ENCODE results near the gene DUSP6.
"Not testable (repeated sequence)": the region's sequence is repeated elsewhere in the genome, so short reads cannot be mapped to it uniquely, and the experiment has no call there.

DUSP6 gene

GRCh38 chr12:89337136-89337535 is 15.2 kb downstream of the DUSP6 start:
- H3K27me3 ChIP-seq (ENCODE audit: insufficient read depth, low read length); H3K9me3 ChIP-seq (ENCODE audit: insufficient read depth, low read depth, low read length); H3K36me3 ChIP-seq (ENCODE audit: insufficient read depth, low read depth, low read length); H3K4me1 ChIP-seq (ENCODE audit: insufficient read depth, low read length); H3K27ac ChIP-seq (ENCODE audit: low read length); H3K4me3 ChIP-seq (ENCODE audit: low read length); H3K9ac ChIP-seq (ENCODE audit: low read depth, low read length): not testable (repeated sequence)

GRCh38 chr12:89335452-89336244 is 16.7 kb downstream of the DUSP6 start:
- no peak overlapping the region for H3K27ac ChIP-seq (ENCODE audit: low read length)
- H3K27me3 ChIP-seq (ENCODE audit: insufficient read depth, low read length): no peaks in the 10 kb centered on the region

DNA sequence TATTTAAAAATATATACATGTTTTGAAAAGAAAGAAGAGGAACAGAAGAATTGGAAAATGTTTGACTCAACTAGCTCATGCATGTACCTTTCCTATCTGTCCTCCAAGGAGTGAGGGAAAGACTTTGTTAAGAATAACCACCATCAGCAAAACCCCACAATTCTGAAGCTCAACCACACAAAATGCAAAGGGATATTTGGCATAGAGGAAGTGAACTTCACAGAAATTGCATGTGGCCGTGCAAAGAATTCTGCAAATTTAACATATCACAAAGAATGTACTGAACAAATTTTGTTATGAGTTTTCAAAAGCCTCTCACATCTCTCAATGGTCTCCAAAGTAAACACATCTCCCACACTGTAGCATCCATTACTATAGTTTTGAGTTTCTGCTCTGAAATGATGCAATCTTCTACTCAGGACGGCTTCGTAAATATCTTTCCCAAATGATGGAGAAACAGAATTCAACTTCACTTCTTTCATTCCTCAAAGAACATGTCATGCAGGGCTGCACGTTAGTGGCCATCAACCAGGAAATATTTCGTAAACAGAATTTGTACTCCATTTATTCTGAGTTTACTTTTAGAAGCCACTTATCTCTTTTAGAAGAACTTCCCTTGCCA is 17.6 kb downstream of the DUSP6 start:
- H3K4me3 ChIP-seq (ENCODE audit: low read length): no peak overlapping the region
- H3K36me3 ChIP-seq (ENCODE audit: insufficient read depth, low read depth, low read length): no peaks in the 10 kb centered on the region
- no peaks in the 10 kb centered on the region for H3K27me3 ChIP-seq (ENCODE audit: insufficient read depth, low read length)
- H3K27ac ChIP-seq (ENCODE audit: low read length): no peak overlapping the region
- H3K4me1 ChIP-seq (ENCODE audit: insufficient read depth, low read length): no peaks in the 10 kb centered on the region
- no peaks in the 10 kb centered on the region for H3K9me3 ChIP-seq (ENCODE audit: insufficient read depth, low read depth, low read length)
- no peak overlapping the region for H3K9ac ChIP-seq (ENCODE audit: low read depth, low read length)

More at GRCh38 chr12:89335452-89336244, 16.7 kb downstream of the DUSP6 start:
- H3K4me3 ChIP-seq (ENCODE audit: low read length): no peak overlapping the region
- no peaks in the 10 kb centered on the region for H3K4me1 ChIP-seq (ENCODE audit: insufficient read depth, low read length)
- H3K9me3 ChIP-seq (ENCODE audit: insufficient read depth, low read depth, low read length): no peaks in the 10 kb centered on the region
- H3K9ac ChIP-seq (ENCODE audit: low read depth, low read length): no peak overlapping the region
- no peaks in the 10 kb centered on the region for H3K36me3 ChIP-seq (ENCODE audit: insufficient read depth, low read depth, low read length)

GRCh38 chr12:89333564-89334252 is 18.6 kb downstream of the DUSP6 start:
- H3K27ac ChIP-seq (ENCODE audit: low read length): no peak overlapping the region
- H3K9ac ChIP-seq (ENCODE audit: low read depth, low read length): no peak overlapping the region
- H3K4me3 ChIP-seq (ENCODE audit: low read length): no peak overlapping the region
- no peaks in the 10 kb centered on the region for H3K4me1 ChIP-seq (ENCODE audit: insufficient read depth, low read length)
- no peaks in the 10 kb centered on the region for H3K9me3 ChIP-seq (ENCODE audit: insufficient read depth, low read depth, low read length)
- H3K27me3 ChIP-seq (ENCODE audit: insufficient read depth, low read length): no peaks in the 10 kb centered on the region; the same call in 1 of the 2 replicates
- H3K36me3 ChIP-seq (ENCODE audit: insufficient read depth, low read depth, low read length): no peaks in the 10 kb centered on the region

- Histone ChIP-seq H3K4me1 (ENCODE audit: insufficient read depth, low read length) (peaks cover 10% of the 10 kb centered on the region; the same call in 1 of the 2 replicates), H3K36me3 (ENCODE audit: insufficient read depth, low read depth, low read length) (no peaks in the 10 kb centered on the region), H3K4me3 (ENCODE audit: low read length) (no peak overlapping the region), H3K9ac (ENCODE audit: low read depth, low read length) (no peak overlapping the region), H3K27ac (ENCODE audit: low read length) (no peak overlapping the region), H3K9me3 (ENCODE audit: insufficient read depth, low read depth, low read length) (no peaks in the 10 kb centered on the region), H3K27me3 (ENCODE audit: insufficient read depth, low read length) (no peaks in the 10 kb centered on the region; the same call in 1 of the 2 replicates)
Measured at GRCh38 chr12:89328151-89329030, 23.9 kb downstream of the DUSP6 start.

GRCh38 chr12:89327486-89328094 is 24.7 kb downstream of the DUSP6 start:
- Histone ChIP-seq H3K36me3 (ENCODE audit: insufficient read depth, low read depth, low read length) (no peaks in the 10 kb centered on the region), H3K4me1 (ENCODE audit: insufficient read depth, low read length) (peaks cover 10% of the 10 kb centered on the region; the same call in 1 of the 2 replicates), H3K9me3 (ENCODE audit: insufficient read depth, low read depth, low read length) (no peaks in the 10 kb centered on the region), H3K4me3 (ENCODE audit: low read length) (no peak overlapping the region), H3K27me3 (ENCODE audit: insufficient read depth, low read length) (no peaks in the 10 kb centered on the region; the same call in 1 of the 2 replicates), H3K27ac (ENCODE audit: low read length) (no peak overlapping the region), H3K9ac (ENCODE audit: low read depth, low read length) (0 out of 2 replicates have a peak overlapping the region, but pooled peaks have one; percentile 18)

DNA sequence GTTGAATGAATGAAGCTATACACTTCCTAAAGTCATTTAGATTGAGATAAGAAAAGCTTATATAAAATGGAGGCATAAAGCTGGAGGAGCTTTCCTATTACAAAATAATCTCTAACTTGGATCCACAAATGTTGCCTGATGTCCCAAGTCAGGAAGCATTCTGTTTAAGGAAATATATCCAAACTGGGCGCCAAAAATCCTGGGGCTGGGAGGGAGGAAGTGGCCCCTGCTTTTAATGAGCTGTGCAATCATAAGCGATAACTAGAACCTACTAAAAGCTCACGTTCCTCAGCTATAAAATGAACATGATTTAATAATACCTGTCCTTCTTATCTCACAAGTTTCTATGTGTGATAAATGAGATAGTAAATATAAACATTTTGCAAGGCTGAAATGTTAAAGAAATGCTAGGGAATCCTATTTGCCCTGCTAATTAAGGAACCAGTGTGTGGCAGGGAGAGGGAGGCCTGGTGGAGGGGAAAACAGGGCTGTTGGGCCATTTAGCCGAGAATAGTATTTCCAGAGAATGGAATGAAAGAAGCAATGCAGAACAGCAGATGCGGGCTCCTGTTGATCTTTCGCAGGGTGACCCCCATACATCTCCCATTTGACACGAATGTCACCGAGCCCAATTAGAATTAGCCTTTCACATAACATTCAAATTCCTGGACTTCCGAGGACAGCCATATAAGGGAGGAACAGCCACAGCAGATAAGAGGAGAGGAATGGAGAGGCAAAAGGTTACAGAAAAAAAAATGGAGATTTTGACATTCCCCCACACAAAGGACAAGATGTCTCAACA is 25.9 kb downstream of the DUSP6 start:
- Histone ChIP-seq H3K9me3 (ENCODE audit: insufficient read depth, low read depth, low read length) (no peaks in the 10 kb centered on the region), H3K9ac (ENCODE audit: low read depth, low read length) (no peak overlapping the region), H3K4me1 (ENCODE audit: insufficient read depth, low read length) (peaks cover 10% of the 10 kb centered on the region; the same call in 1 of the 2 replicates), H3K36me3 (ENCODE audit: insufficient read depth, low read depth, low read length) (no peaks in the 10 kb centered on the region), H3K27ac (ENCODE audit: low read length) (no peak overlapping the region), H3K4me3 (ENCODE audit: low read length) (no peak overlapping the region), H3K27me3 (ENCODE audit: insufficient read depth, low read length) (no peaks in the 10 kb centered on the region; the same call in 1 of the 2 replicates)

GRCh38 chr12:89325495-89325894 is 26.8 kb downstream of the DUSP6 start:
- peaks cover 10% of the 10 kb centered on the region; the same call in 1 of the 2 replicates for H3K4me1 ChIP-seq (ENCODE audit: insufficient read depth, low read length)
- no peak overlapping the region for H3K9ac ChIP-seq (ENCODE audit: low read depth, low read length)

DNA sequence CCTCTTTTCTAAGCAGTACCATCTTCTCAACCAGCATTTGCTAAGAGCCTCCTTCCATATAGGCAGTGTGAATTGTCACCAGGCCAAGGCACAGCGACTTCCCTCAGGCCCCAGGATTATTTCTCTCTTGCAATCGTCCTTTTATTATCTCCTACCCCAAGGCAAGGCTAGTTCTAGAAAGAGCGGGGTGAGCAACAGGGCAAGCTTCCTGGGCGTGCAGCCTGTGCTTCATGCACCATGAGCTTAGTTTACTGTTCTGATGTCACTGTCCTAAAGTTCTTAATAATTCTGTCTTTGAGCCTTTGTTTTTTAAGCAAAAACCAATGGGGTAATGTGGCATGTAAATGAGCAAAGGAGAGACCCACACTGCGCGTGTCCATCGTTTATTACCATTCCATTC is 27.9 kb downstream of the DUSP6 start:
- Histone ChIP-seq H3K36me3 (ENCODE audit: insufficient read depth, low read depth, low read length) (no peaks in the 10 kb centered on the region), H3K4me3 (ENCODE audit: low read length) (no peak overlapping the region), H3K27me3 (ENCODE audit: insufficient read depth, low read length) (no peaks in the 10 kb centered on the region; the same call in 1 of the 2 replicates), H3K27ac (ENCODE audit: low read length) (no peak overlapping the region), H3K4me1 (ENCODE audit: insufficient read depth, low read length) (peaks cover 10% of the 10 kb centered on the region; the same call in 1 of the 2 replicates), H3K9me3 (ENCODE audit: insufficient read depth, low read depth, low read length) (no peaks in the 10 kb centered on the region), H3K9ac (ENCODE audit: low read depth, low read length) (no peak overlapping the region)

More at GRCh38 chr12:89325495-89325894, 26.8 kb downstream of the DUSP6 start:
- Histone ChIP-seq H3K27ac (ENCODE audit: low read length) (no peak overlapping the region), H3K36me3 (ENCODE audit: insufficient read depth, low read depth, low read length) (no peaks in the 10 kb centered on the region), H3K4me3 (ENCODE audit: low read length) (no peak overlapping the region), H3K27me3 (ENCODE audit: insufficient read depth, low read length) (no peaks in the 10 kb centered on the region; the same call in 1 of the 2 replicates), H3K9me3 (ENCODE audit: insufficient read depth, low read depth, low read length) (no peaks in the 10 kb centered on the region)

- H3K9me3 ChIP-seq (ENCODE audit: insufficient read depth, low read depth, low read length): no peaks in the 10 kb centered on the region
- H3K36me3 ChIP-seq (ENCODE audit: insufficient read depth, low read depth, low read length): no peaks in the 10 kb centered on the region
- H3K4me1 ChIP-seq (ENCODE audit: insufficient read depth, low read length): peaks cover 10% of the 10 kb centered on the region; the same call in 1 of the 2 replicates
- no peak overlapping the region for H3K27ac ChIP-seq (ENCODE audit: low read length)
- H3K9ac ChIP-seq (ENCODE audit: low read depth, low read length): no peak overlapping the region
- no peak overlapping the region for H3K4me3 ChIP-seq (ENCODE audit: low read length)
- H3K27me3 ChIP-seq (ENCODE audit: insufficient read depth, low read length): no peaks in the 10 kb centered on the region; the same call in 1 of the 2 replicates
Measured at GRCh38 chr12:89323568-89324218, 28.6 kb downstream of the DUSP6 start.
